GM18867 (cell line): ENCODE results near the gene CD300A.

Source experiments
- ATAC-seq: cut with Tn5 transposase; IDR thresholded peaks from one replicate; pipeline ENCODE4 v1.9.1; 2021; ENCODE audit warnings: mild to moderate bottlenecking, moderate library complexity; ENCODE audit not compliant: unreplicated experiment

The CD300A gene

GRCh38 chr17:74439691-74440567 lies 26.5 kb upstream of the CD300A start:
- ATAC-seq = no peak

GRCh38 chr17:74441537-74441936 lies 24.9 kb upstream of the CD300A start:
- ATAC-seq = no peak

- ATAC-seq = no peak
Observed at GRCh38 chr17:74442291-74442669, 24.2 kb upstream of the CD300A start.

- peak; percentile 52 for ATAC-seq
Observed at GRCh38 chr17:74442670-74443515, 23.5 kb upstream of the CD300A start.

- ATAC-seq = no peak
Observed at GRCh38 chr17:74443516-74444296, 22.7 kb upstream of the CD300A start.

- ATAC-seq = no peak
Observed at GRCh38 chr17:74444406-74444805, 22.0 kb upstream of the CD300A start.

- ATAC-seq = no peak
Observed at GRCh38 chr17:74445158-74445557, 21.3 kb upstream of the CD300A start.

GRCh38 chr17:74446551-74447500 lies 19.6 kb upstream of the CD300A start:
- ATAC-seq = no peak

- ATAC-seq = no peak
Observed at GRCh38 chr17:74447628-74448159, 18.7 kb upstream of the CD300A start.

GRCh38 chr17:74448756-74449155 lies 17.7 kb upstream of the CD300A start:
- ATAC-seq = no peak

GRCh38 chr17:74449306-74449705 lies 17.1 kb upstream of the CD300A start:
- no peak for ATAC-seq

GRCh38 chr17:74449773-74450172 lies 16.7 kb upstream of the CD300A start:
- ATAC-seq = no peak

- no peak for ATAC-seq
Observed at GRCh38 chr17:74450231-74450630, 16.2 kb upstream of the CD300A start.

- no peak for ATAC-seq
Observed at GRCh38 chr17:74450925-74451403, 15.5 kb upstream of the CD300A start.

- ATAC-seq = no peak
Observed at GRCh38 chr17:74451557-74451956, 14.9 kb upstream of the CD300A start.

- no peak for ATAC-seq
Observed at GRCh38 chr17:74452033-74452840, 14.2 kb upstream of the CD300A start.

GRCh38 chr17:74452841-74453661 lies 13.4 kb upstream of the CD300A start:
- ATAC-seq = no peak

- ATAC-seq = no peak
Observed at GRCh38 chr17:74453665-74454196, 12.7 kb upstream of the CD300A start.
